Retina (tissue), 1 donor: ENCODE data around the gene FAM124A.

Experiments used
- DNase-seq: peaks from one replicate; pipeline ENCODE4 v3.0.0-alpha.2; 2016

Gene FAM124A

GRCh38 chr13:51311957-51312520 lies 89.8 kb downstream of the FAM124A start:
- DNase-seq: no peak

DNA sequence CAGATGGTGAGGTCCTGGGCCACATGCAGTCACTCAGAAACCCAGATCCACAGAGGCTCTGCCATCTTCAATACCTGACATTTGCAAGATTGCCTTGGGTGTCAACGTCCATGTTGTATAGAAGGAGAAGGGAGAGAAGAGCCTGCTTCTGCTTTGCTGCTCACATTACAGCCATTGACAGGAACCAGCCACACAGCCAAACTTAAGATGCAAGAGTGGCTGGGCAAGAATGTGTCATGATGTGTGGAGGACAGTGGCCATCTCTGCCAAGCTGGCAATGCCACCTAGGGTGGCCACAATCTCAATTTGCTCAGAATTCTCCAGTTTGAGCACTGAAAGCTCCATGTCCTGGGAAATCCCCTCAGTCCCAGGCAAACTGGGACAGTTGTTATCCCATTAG lies 91.4 kb downstream of the FAM124A start:
- no peak for DNase-seq

DNA sequence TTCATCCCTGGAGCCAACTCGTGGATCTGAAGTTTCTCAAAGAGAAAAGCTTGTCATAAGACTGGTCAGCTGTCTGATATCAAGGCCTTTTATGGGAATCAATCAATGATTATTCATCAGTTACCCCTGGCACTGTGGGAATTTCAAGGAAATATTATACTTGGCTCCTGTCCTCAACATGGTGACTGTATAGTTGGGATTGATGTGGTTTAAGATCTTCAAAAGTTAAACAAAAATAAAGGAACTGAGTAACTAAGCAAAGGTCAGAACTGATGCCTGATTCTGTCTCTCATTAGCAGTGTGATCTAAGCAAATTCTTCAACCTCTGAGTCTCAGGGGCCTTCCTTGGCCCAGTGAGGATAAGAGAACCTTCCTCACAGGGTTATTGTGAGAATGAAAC lies 95.1 kb downstream of the FAM124A start:
- no peak for DNase-seq

- no peak for DNase-seq
Measured at GRCh38 chr13:51318015-51318414, 95.8 kb downstream of the FAM124A start.

DNA sequence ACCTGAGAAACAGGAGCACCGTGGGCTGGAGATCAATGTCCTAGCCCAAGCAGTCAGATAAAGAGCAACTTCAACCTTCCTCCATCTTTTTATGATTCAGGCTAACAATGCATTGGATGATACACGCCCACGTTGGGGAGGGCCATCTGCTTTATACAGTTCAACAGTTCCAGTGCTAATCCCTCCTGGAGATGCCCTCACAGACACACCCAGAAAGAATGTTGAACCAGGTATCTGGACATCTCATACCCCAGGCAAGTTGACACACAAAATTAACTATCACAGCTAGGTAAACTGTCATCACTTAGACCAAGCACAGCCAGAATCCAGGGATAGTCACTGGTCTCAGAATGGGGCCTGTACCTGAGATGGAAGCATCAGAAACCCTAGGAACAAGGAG lies 96.7 kb downstream of the FAM124A start:
- no peak for DNase-seq

GRCh38 chr13:51321836-51322235 lies 99.6 kb downstream of the FAM124A start:
- no peak for DNase-seq

- no peak for DNase-seq
Measured at GRCh38 chr13:51322826-51323225, 100.6 kb downstream of the FAM124A start.

GRCh38 chr13:51323824-51324511 lies 101.8 kb downstream of the FAM124A start:
- DNase-seq: no peak

DNA sequence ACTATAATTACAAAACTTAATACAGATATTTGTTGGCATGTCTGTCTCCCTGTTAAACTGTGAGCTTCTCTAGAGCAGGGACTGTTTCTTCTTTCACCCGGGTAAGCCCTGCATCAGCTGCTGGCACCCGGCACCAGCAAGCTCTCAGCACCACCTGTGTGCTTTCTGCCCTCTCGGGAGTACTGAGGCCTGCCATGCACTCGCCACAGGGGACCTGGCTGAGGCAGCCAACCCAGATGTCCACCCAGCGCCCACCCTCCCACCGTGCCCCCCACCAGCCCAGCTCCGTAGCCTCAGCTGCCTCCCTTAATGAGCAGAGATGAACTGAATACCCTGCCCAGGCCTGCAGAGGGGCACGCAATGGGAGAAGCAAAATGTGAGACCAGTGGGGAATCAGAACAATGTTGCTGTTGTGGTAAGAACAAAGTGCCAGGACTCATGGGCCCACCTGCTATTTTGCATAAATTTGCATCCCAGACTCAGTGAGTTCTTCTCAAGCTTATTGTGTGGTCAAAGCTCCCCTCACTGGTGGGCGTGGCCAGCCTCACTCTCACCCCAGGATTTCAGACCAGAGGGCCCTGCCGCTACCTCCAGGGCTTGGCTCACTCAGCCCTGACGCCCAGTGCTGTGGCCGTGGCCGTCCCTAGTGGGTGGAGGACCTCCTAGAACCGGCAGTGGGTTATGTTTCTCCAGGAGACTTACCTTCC lies 102.7 kb downstream of the FAM124A start:
- no peak for DNase-seq

GRCh38 chr13:51325837-51326236 lies 103.6 kb downstream of the FAM124A start:
- DNase-seq: no peak

DNA sequence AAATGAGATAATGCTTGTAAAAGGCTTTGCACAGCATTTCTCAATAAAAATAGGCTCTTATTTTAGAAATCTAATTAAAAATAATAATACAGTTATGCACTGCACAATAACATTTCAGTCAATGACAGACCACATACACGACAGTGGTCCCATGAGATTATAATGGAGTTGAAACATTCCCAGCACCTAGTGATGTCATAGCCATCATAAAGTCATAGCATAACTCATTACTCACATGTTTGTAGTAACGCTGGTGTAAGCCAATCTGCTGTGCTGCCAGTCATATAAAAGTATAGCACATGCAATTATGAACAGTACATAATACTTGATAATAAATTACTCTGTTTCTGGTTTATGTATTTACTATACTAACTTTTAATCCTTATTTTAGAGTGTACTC lies 104.6 kb downstream of the FAM124A start:
- DNase-seq: no peak

DNA sequence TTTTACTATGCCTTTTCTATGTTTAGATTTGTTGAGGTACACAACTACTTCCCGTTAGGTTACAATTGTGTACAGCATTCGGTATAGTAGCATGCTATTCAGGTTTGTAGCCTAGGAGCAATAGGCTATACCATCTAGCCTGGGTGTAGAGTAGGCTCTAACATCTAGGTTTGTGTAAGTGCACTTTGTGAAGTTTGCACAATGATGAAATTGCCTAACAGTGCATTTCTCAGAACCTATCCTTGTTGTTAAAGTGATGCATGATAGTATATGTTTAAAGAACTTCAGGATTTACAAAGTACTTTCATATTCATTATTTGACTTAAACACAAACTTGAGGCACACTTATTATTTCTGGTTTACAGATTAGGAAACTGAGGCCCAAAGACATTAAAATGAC lies 105.8 kb downstream of the FAM124A start:
- no peak for DNase-seq

- DNase-seq: no peak
Measured at GRCh38 chr13:51328488-51328887, 106.3 kb downstream of the FAM124A start.

GRCh38 chr13:51329606-51330005 lies 107.4 kb downstream of the FAM124A start:
- no peak for DNase-seq

- no peak for DNase-seq
Measured at GRCh38 chr13:51330791-51331190, 108.6 kb downstream of the FAM124A start.

- no peak for DNase-seq
Measured at GRCh38 chr13:51331354-51331861, 109.2 kb downstream of the FAM124A start.

- no peak for DNase-seq
Measured at GRCh38 chr13:51332566-51333361, 110.6 kb downstream of the FAM124A start.

DNA sequence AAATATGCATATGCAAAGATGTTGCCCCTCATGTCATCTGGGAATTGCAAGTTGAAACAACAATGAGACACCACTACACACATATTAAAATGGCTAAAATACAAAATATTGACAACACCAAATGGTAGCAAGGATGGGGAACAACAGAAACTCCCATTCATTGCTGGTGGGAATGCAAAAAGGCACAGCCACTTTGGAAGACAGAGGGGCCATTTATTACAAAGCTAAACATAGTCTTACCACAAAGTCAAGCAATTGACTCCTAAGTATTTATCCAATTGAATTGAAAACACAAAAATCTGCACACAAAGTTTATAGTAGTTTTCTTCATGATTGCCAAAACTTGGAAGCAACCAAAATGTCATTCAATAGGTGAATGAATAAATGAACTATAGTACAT lies 111.2 kb downstream of the FAM124A start:
- no peak for DNase-seq

DNA sequence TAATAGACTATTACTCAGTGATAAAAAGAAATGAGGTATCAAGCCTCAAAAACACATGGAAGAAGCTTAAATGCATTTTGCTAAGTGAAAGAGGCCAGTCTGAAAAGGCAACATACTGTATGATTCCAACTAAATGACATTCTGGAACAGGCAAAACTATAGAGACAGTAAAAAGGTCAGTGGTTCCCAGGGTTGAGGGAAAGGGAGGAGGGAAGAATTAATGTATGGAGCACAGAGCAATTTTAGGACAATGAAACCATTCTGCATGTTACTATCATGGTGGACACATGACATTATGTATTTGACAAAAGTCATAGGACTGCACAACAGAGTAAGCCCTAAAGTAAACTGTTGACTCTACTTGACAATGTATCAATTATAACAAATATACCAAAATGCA lies 111.6 kb downstream of the FAM124A start:
- DNase-seq: no peak
